GM12891 (cell line): ENCODE measurements around the gene HSBP1L1.

Experiments
- DNase-seq: peaks from one replicate; pipeline ENCODE4 v3.0.0; 2011; ENCODE audit warnings: low spot score; ENCODE audit not compliant: insufficient read length
- FAIRE-seq: peaks from 2 replicates; lab custom pipeline; 2011; peaks lifted over from hg19 to GRCh38; lab: Jason Lieb, UNC
- PAX5 ChIP-seq: IDR thresholded peaks from 2 replicates; pipeline ENCODE4 v1.6.1; 2011; ENCODE audit warnings: low read length, moderate library complexity, mild to moderate bottlenecking; ENCODE audit not compliant: insufficient read depth, severe bottlenecking
- POLR2A ChIP-seq: IDR thresholded peaks from 2 replicates; pipeline ENCODE4 v1.6.1; 2011; ENCODE audit warnings: low read depth, low read length, control low read depth
- POLR2AphosphoS5 ChIP-seq: IDR thresholded peaks from 2 replicates; pipeline ENCODE4 v1.6.1; 2011; ENCODE audit warnings: low read depth, low read length, control low read depth
- POU2F2 ChIP-seq: IDR thresholded peaks from 2 replicates; pipeline ENCODE4 v1.6.1; 2011; ENCODE audit warnings: low read depth, mild to moderate bottlenecking, control low read depth, low read length, moderate library complexity
- SPI1 ChIP-seq: IDR thresholded peaks from 2 replicates; pipeline ENCODE4 v1.6.1; 2011; ENCODE audit warnings: low read depth, low read length, control low read depth
- TAF1 ChIP-seq: IDR thresholded peaks from 2 replicates; pipeline ENCODE4 v1.6.1; 2011; ENCODE audit warnings: low read depth, low read length, control low read depth

The HSBP1L1 gene

GRCh38 chr18:79930020-79930642, 34.3 kb upstream of the HSBP1L1 start:
- FAIRE-seq (no peak), DNase-seq (no peak)
- no peak for TF ChIP-seq POLR2A
- no peak for TF ChIP-seq SPI1
- no peak for TF ChIP-seq TAF1
- TF ChIP-seq POLR2AphosphoS5: no peak
- no peak for TF ChIP-seq POU2F2
- no peak for TF ChIP-seq PAX5

GRCh38 chr18:79931475-79931874, 33.0 kb upstream of the HSBP1L1 start:
- DNase-seq: no peak
- TF ChIP-seq POLR2AphosphoS5 (no peak), SPI1 (no peak), TAF1 (no peak), PAX5 (no peak), POLR2A (no peak), POU2F2 (no peak)

GRCh38 chr18:79932907-79933306, 31.5 kb upstream of the HSBP1L1 start:
- FAIRE-seq (no peak), DNase-seq (no peak)
- TF ChIP-seq PAX5: no peak
- TF ChIP-seq POLR2A: no peak
- TF ChIP-seq POLR2AphosphoS5: no peak
- no peak for TF ChIP-seq TAF1
- TF ChIP-seq SPI1: no peak
- no peak for TF ChIP-seq POU2F2

More at GRCh38 chr18:79931475-79931874, 33.0 kb upstream of the HSBP1L1 start:
- FAIRE-seq: no peak

- FAIRE-seq (no peak), DNase-seq (no peak)
- TF ChIP-seq TAF1 (no peak), POLR2A (no peak), POLR2AphosphoS5 (no peak)
Measured at GRCh38 chr18:79933765-79934164, 30.7 kb upstream of the HSBP1L1 start.

- TF ChIP-seq POLR2A (no peak), SPI1 (no peak), PAX5 (no peak), POLR2AphosphoS5 (no peak), POU2F2 (no peak), TAF1 (no peak)
- DNase-seq: no peak
- FAIRE-seq: no peak
Measured at GRCh38 chr18:79934311-79935097, 29.9 kb upstream of the HSBP1L1 start.

- TF ChIP-seq TAF1 (no peak), POLR2AphosphoS5 (no peak), POU2F2 (no peak), SPI1 (no peak), PAX5 (no peak), POLR2A (no peak)
- DNase-seq (no peak), FAIRE-seq (no peak)
Measured at GRCh38 chr18:79935098-79935480, 29.4 kb upstream of the HSBP1L1 start.

- TF ChIP-seq TAF1 (no peak), POLR2A (no peak), SPI1 (no peak), PAX5 (no peak), POLR2AphosphoS5 (no peak), POU2F2 (no peak)
- no peak for FAIRE-seq
- no peak for DNase-seq
Measured at GRCh38 chr18:79935499-79935898, 28.9 kb upstream of the HSBP1L1 start.

- DNase-seq (no peak), FAIRE-seq (no peak)
- no peak for TF ChIP-seq POU2F2
- TF ChIP-seq POLR2AphosphoS5: no peak
- TF ChIP-seq POLR2A: no peak
- TF ChIP-seq TAF1: no peak
Measured at GRCh38 chr18:79935925-79936324, 28.5 kb upstream of the HSBP1L1 start.

- FAIRE-seq: no peak
- no peak for DNase-seq
- no peak for TF ChIP-seq POLR2AphosphoS5
- TF ChIP-seq POLR2A: no peak
- no peak for TF ChIP-seq POU2F2
- TF ChIP-seq TAF1: no peak
- no peak for TF ChIP-seq SPI1
- TF ChIP-seq PAX5: no peak
Measured at GRCh38 chr18:79936641-79937040, 27.8 kb upstream of the HSBP1L1 start.

- no peak for TF ChIP-seq TAF1
- no peak for TF ChIP-seq POLR2AphosphoS5
- DNase-seq (no peak), FAIRE-seq (no peak)
Measured at GRCh38 chr18:79937103-79937860, 27.2 kb upstream of the HSBP1L1 start.
